H1 (cell line): ENCODE results near the gene MPRIP. TPM values are rescaled to one million over a fixed set of nuclear protein-coding genes. Genes with fewer than 3 reads are reported as not detected.

Experiments used
- CTCF ChIA-PET: fragments of 300-600 bp; sonication (Branson Sonifier 250); formaldehyde crosslinking; loops from one replicate; lab custom pipeline; 2021; ENCODE audit not compliant: partially characterized antibody; lab: Charles Lee
- POLR2A ChIA-PET: fragments of 300-600 bp; sonication (Branson Sonifier 250); formaldehyde crosslinking; loops from one replicate; lab custom pipeline; 2021; ENCODE audit warnings: inconsistent platforms; ENCODE audit not compliant: partially characterized antibody; lab: Charles Lee
- DNase-seq, 2 experiments: peaks; one replicate each; pipeline versions ENCODE4 v3.0.0 to v3.0.0-alpha.2; 2010 to 2022; ENCODE audit warnings: low spot score in 2 of 2, low read depth in 1 of 2, mixed read lengths in 1 of 2
- FAIRE-seq: peaks from 2 replicates; lab custom pipeline; 2011; peaks lifted over from hg19 to GRCh38; lab: Jason Lieb, UNC
- H2AFZ ChIP-seq: 2 replicates; pipeline ENCODE4 v1.8.1; 2012; ENCODE audit warnings: low read length, inconsistent platforms
- H2AK5ac ChIP-seq: 2 replicates; pipeline ENCODE4 v1.6.1; 2013; ENCODE audit warnings: low read depth, low read length
- H2BK120ac ChIP-seq: replicated peaks from 2 replicates; pipeline ENCODE3; 2013; ENCODE audit warnings: low read depth, low read length, inconsistent platforms
- H2BK12ac ChIP-seq: 2 replicates; pipeline ENCODE4 v1.6.1; 2013; ENCODE audit warnings: low read depth, low read length
- H2BK15ac ChIP-seq: 2 replicates; pipeline ENCODE4 v1.6.1; 2013; ENCODE audit warnings: low read length
- H2BK20ac ChIP-seq: 2 replicates; pipeline ENCODE4 v1.6.1; 2013; ENCODE audit warnings: low read length
- H2BK5ac ChIP-seq: 2 replicates; pipeline ENCODE4 v1.6.1; 2013; ENCODE audit warnings: low read depth, low read length
- H3K14ac ChIP-seq: 2 replicates; pipeline ENCODE4 v1.6.1; 2013; ENCODE audit warnings: inconsistent platforms; ENCODE audit not compliant: insufficient read length
- H3K18ac ChIP-seq: 2 replicates; pipeline ENCODE4 v1.6.1; 2013; ENCODE audit warnings: low read length; ENCODE audit errors: extremely low read depth
- H3K23ac ChIP-seq: 2 replicates; pipeline ENCODE4 v1.6.1; 2013; ENCODE audit warnings: inconsistent platforms; ENCODE audit not compliant: insufficient read length
- H3K23me2 ChIP-seq: 2 replicates; pipeline ENCODE4 v1.6.1; 2013; ENCODE audit warnings: low read depth, low read length
- H3K27ac ChIP-seq: 2 replicates; pipeline ENCODE4 v1.6.1; 2011; ENCODE audit warnings: low read depth, low read length, inconsistent platforms
- H3K27me3 ChIP-seq, 4 experiments: replicated peaks in 1 of 4; 1 replicate in 1 of 4; 2 replicates in 3 of 4; pipeline versions ENCODE4 v1.6.1 to v1.8.1; 2011 to 2013; ENCODE audit warnings: low read length in 3 of 4, mild to moderate bottlenecking in 3 of 4, inconsistent platforms in 2 of 4, mixed read lengths in 2 of 4, moderate library complexity in 1 of 4; ENCODE audit not compliant: control insufficient read depth in 3 of 4, insufficient read depth in 3 of 4; ENCODE audit errors: extremely low read depth in 1 of 4
- H3K36me3 ChIP-seq, 4 experiments: 2 replicates each; pipeline versions ENCODE4 v1.6.1 to v1.8.1; 2011 to 2013; ENCODE audit warnings: mild to moderate bottlenecking in 4 of 4, low read length in 3 of 4, moderate library complexity in 2 of 4, control low read depth in 1 of 4, inconsistent platforms in 1 of 4; ENCODE audit not compliant: insufficient read depth in 4 of 4, control insufficient read depth in 2 of 4
- H3K4ac ChIP-seq: replicated peaks from 2 replicates; pipeline ENCODE3; 2013; ENCODE audit warnings: low read length, low read depth, mixed read lengths, inconsistent platforms; ENCODE audit not compliant: insufficient read length
- H3K4me1 ChIP-seq, 4 experiments: replicated peaks in 1 of 4; 1 replicate in 1 of 4; 2 replicates in 3 of 4; pipeline versions ENCODE4 v1.6.1 to v1.8.1; 2011 to 2013; ENCODE audit warnings: low read length in 3 of 4, inconsistent platforms in 2 of 4, mixed read lengths in 1 of 4; ENCODE audit not compliant: insufficient read depth in 4 of 4, control insufficient read depth in 3 of 4
- H3K4me2 ChIP-seq, 2 experiments: 2 replicates each; pipeline versions ENCODE4 v1.6.1 to v1.8.1; 2011 to 2013; ENCODE audit warnings: low read depth in 2 of 2, low read length in 2 of 2, control low read depth in 1 of 2, inconsistent platforms in 1 of 2, mild to moderate bottlenecking in 1 of 2; ENCODE audit not compliant: insufficient read depth in 1 of 2
- H3K4me3 ChIP-seq, 4 experiments: fragments of 200-600, 300-600 bp in 1 of 4; sonication (generic), shearing (Covaris generic), sonication (Bioruptor Twin) in 1 of 4; 2 replicates each; pipeline versions ENCODE4 v1.5.1 to v1.8.1; 2011 to 2016; ENCODE audit warnings: low read length in 4 of 4, low read depth in 3 of 4, control low read depth in 2 of 4, inconsistent platforms in 2 of 4, mild to moderate bottlenecking in 2 of 4, mixed read lengths in 1 of 4, moderate library complexity in 1 of 4; ENCODE audit not compliant: insufficient read depth in 2 of 4; ENCODE audit errors: extremely low read depth in 1 of 4
- H3K56ac ChIP-seq: replicated peaks from 2 replicates; pipeline ENCODE3; 2013; ENCODE audit warnings: low read depth, mild to moderate bottlenecking, mixed read lengths, low read length, inconsistent platforms; ENCODE audit not compliant: insufficient read length
- H3K79me1 ChIP-seq: 2 replicates; pipeline ENCODE4 v1.6.1; 2013; ENCODE audit warnings: low read depth, low read length, control low read depth
- H3K79me2 ChIP-seq, 2 experiments: 2 replicates each; pipeline versions ENCODE4 v1.6.1 to v1.8.1; 2012 to 2013; ENCODE audit warnings: low read length in 2 of 2, mild to moderate bottlenecking in 2 of 2, inconsistent platforms in 1 of 2; ENCODE audit not compliant: insufficient read depth in 2 of 2, control insufficient read depth in 1 of 2
- H3K9ac ChIP-seq, 4 experiments: replicated peaks in 1 of 4; 1 replicate in 1 of 4; 2 replicates in 3 of 4; pipeline versions ENCODE4 v1.6.1 to v1.8.1; 2011 to 2013; ENCODE audit warnings: low read depth in 3 of 4, low read length in 3 of 4, control low read depth in 2 of 4, mild to moderate bottlenecking in 2 of 4, moderate library complexity in 2 of 4, inconsistent platforms in 1 of 4; ENCODE audit errors: extremely low read depth in 1 of 4
- H3K9me3 ChIP-seq, 2 experiments: 2 replicates each; pipeline versions ENCODE4 v1.6.1 to v1.8.1; 2012 to 2013; ENCODE audit warnings: mild to moderate bottlenecking in 2 of 2, moderate library complexity in 2 of 2, control low read depth in 1 of 2, inconsistent platforms in 1 of 2, low read depth in 1 of 2, low read length in 1 of 2, mixed read lengths in 1 of 2; ENCODE audit not compliant: insufficient read depth in 2 of 2
- H4K20me1 ChIP-seq, 2 experiments: replicated peaks in 1 of 2; 2 replicates each; pipeline versions ENCODE3 to v1.8.1; 2011 to 2013; ENCODE audit warnings: inconsistent platforms in 2 of 2, low read length in 2 of 2, mild to moderate bottlenecking in 1 of 2; ENCODE audit not compliant: insufficient read depth in 2 of 2, control insufficient read depth in 1 of 2
- H4K5ac ChIP-seq: 2 replicates; pipeline ENCODE4 v1.6.1; 2013; ENCODE audit warnings: low read length, low read depth, mixed read lengths, inconsistent platforms; ENCODE audit not compliant: insufficient read length
- H4K8ac ChIP-seq: 2 replicates; pipeline ENCODE4 v1.8.0; 2013; ENCODE audit warnings: mild to moderate bottlenecking, moderate library complexity, low read length, inconsistent platforms; ENCODE audit not compliant: insufficient read depth; ENCODE audit errors: extremely low read depth
- H4K91ac ChIP-seq: replicated peaks from 2 replicates; pipeline ENCODE3; 2013; ENCODE audit warnings: low read length, mixed read lengths, inconsistent platforms; ENCODE audit not compliant: insufficient read length
- BACH1 ChIP-seq: IDR thresholded peaks from 2 replicates; pipeline ENCODE4 v1.6.1; 2012; ENCODE audit warnings: low read length, improper control_type of control experiment
- BRCA1 ChIP-seq: IDR thresholded peaks from 2 replicates; pipeline ENCODE4 v1.6.1; 2012; ENCODE audit warnings: low read depth, low read length, improper control_type of control experiment
- CEBPB ChIP-seq: IDR thresholded peaks from 2 replicates; pipeline ENCODE4 v1.6.1; 2012; ENCODE audit warnings: low read depth, low read length
- EZH2 ChIP-seq: fragments of 200-600 bp; sonication (generic); IDR thresholded peaks from 2 replicates; pipeline ENCODE4 v1.7.1; 2012; ENCODE audit warnings: low read depth, mild to moderate bottlenecking, moderate library complexity, low read length, inconsistent platforms; ENCODE audit not compliant: severe bottlenecking
- KDM4A ChIP-seq: IDR thresholded peaks from one replicate; pipeline ENCODE4 v1.7.1; 2012; ENCODE audit warnings: low read depth, mild to moderate bottlenecking, moderate library complexity, low read length, inconsistent platforms; ENCODE audit not compliant: severe bottlenecking
- RBBP5 ChIP-seq: IDR thresholded peaks from 2 replicates; pipeline ENCODE4 v1.7.1; 2012; ENCODE audit warnings: low read depth, mild to moderate bottlenecking, inconsistent platforms, low read length, moderate library complexity, borderline replicate concordance
- USF2 ChIP-seq: IDR thresholded peaks from 2 replicates; pipeline ENCODE4 v1.6.1; 2011; ENCODE audit warnings: low read length, improper control_type of control experiment
- YY1 ChIP-seq: IDR thresholded peaks from 2 replicates; pipeline ENCODE4 v1.6.1; 2011; ENCODE audit warnings: low read depth, mild to moderate bottlenecking, low read length
- ZNF274 ChIP-seq: IDR thresholded peaks from 2 replicates; pipeline ENCODE4 v1.7.0; 2012; ENCODE audit warnings: low read length, borderline replicate concordance; ENCODE audit errors: extremely low read depth
- WGBS, 2 experiments: shearing (Covaris generic) in 1 of 2; methylation state at CpG; one replicate each; pipeline versions ENCODE4 v1.1.6 to v1.1.7; 2013 to 2015; ENCODE audit warnings: low lambda C conversion rate in 2 of 2, mixed read lengths in 2 of 2, inconsistent platforms in 1 of 2, low coverage in 1 of 2, missing lambda C conversion rate in 1 of 2; ENCODE audit not compliant: insufficient replicate concordance in 2 of 2, insufficient coverage in 1 of 2, insufficient read length in 1 of 2; ENCODE audit errors: extremely low coverage in 1 of 2, missing lambda C conversion rate in 1 of 2; 5-methylcytosine and 5-hydroxymethylcytosine counted together
- polyA plus RNA-seq, 7 experiments: library from polyadenylated mRNA; depleted of rRNA in 3 of 7; stranded (reverse) in 5 of 7; unstranded in 2 of 7; fragments of >200 nt in 5 of 7; fragments of 200-250 nt in 2 of 7; gene quantifications; 1 replicate in 5 of 7; 2 replicates in 1 of 7; 4 replicates in 1 of 7; pipeline versions ENCODE4 v1.2.1 to v1.2.3, GENCODE V29; 2011 to 2013; ENCODE audit warnings: missing spikeins in 2 of 7, mixed read lengths in 2 of 7
- total RNA-seq: library from RNA; stranded (reverse); fragmentation: NEBNext Ultra II Directional; extraction: Animal tissue kit (Norgen Biotek cat#: 25700); gene quantifications from 2 replicates; pipeline ENCODE4 v1.2.1, GENCODE V29; 2021

Gene MPRIP
- total and polyA plus RNA-seq, 2 of the 8 experiments (the other 6 are each of a cell fraction or from before 2014, with no cell fraction given): 48.6 to 146 TPM

GRCh38 chr17:17054636-17055035, 12.4 kb downstream of the MPRIP start:
- H3K18ac ChIP-seq: no peak overlapping the region
- H4K5ac ChIP-seq: no peak overlapping the region
- peaks cover 0 to 70% of the 10 kb centered on the region in 2 experiments; a peak in 2 of 4 replicates for H3K79me2 ChIP-seq
- no peak overlapping the region for H4K91ac ChIP-seq
- H3K4me3 ChIP-seq: no peak overlapping the region
- no peak for FAIRE-seq
- no peak overlapping the region for H2BK120ac ChIP-seq
- no peak overlapping the region for H3K4me2 ChIP-seq
- H3K4me1 ChIP-seq: peaks cover 0 to 12% (median 0%) of the 10 kb centered on the region in 4 experiments; a peak in 4 of 7 replicates
- H4K8ac ChIP-seq: no peak overlapping the region
- no peak for DNase-seq
- CTCF ChIA-PET: interaction anchor here (0.6 to 2.4 kb wide), 4 partner anchors 10 to 88 kb away, joined by 3 to 8 read pairs (median 6); no protein-coding TSS in a partner anchor
- H3K27ac ChIP-seq: no peak overlapping the region
- no peak overlapping the region for H3K23ac ChIP-seq
- H3K9me3 ChIP-seq: no peaks in the 10 kb centered on the region
- H3K14ac ChIP-seq: no peak overlapping the region
- H3K36me3 ChIP-seq: no peaks in the 10 kb centered on the region; a peak in 2 of 8 replicates
- 93% methylated on average over 4 of the region's 4 CpGs; no CpG with 5 or more reads in 1 of the 2 experiments for WGBS, 2 experiments
- POLR2A ChIA-PET: interaction anchor here (3.0 kb wide), 1 partner anchor 11 kb away, joined by 14 read pairs; no protein-coding TSS in a partner anchor
- no peak overlapping the region for H2BK20ac ChIP-seq
- TF ChIP-seq CEBPB: no peak
- TF ChIP-seq EZH2: no peak
- no peak for TF ChIP-seq USF2
- no peak for TF ChIP-seq BACH1
- TF ChIP-seq KDM4A: no peak
- no peak for TF ChIP-seq ZNF274
- no peak for TF ChIP-seq BRCA1
- TF ChIP-seq YY1: no peak
- TF ChIP-seq RBBP5: no peak
- no peak overlapping the region for H2AFZ ChIP-seq
- no peaks in the 10 kb centered on the region for H3K23me2 ChIP-seq
- no peak overlapping the region for H2AK5ac ChIP-seq
- peaks cover 4 to 24% of the 10 kb centered on the region in 2 experiments for H4K20me1 ChIP-seq
- H3K27me3 ChIP-seq: no peaks in the 10 kb centered on the region
- H3K56ac ChIP-seq: no peak overlapping the region
- no peak overlapping the region for H3K4ac ChIP-seq
- H3K79me1 ChIP-seq: peaks cover 41% of the 10 kb centered on the region
- H3K9ac ChIP-seq: no peak overlapping the region
- 0 out of 2 replicates have a peak overlapping the region, but pooled peaks have one; percentile 39 for H2BK12ac ChIP-seq
- H2BK5ac ChIP-seq: no peak overlapping the region
- H2BK15ac ChIP-seq: no peak overlapping the region
